GM21360 (cell line): ENCODE data around the gene KCTD5.
"Not testable (repeated sequence)": the region's sequence is repeated elsewhere in the genome, so short reads cannot be mapped to it uniquely, and the experiment has no call there.

Experiments
- ATAC-seq: cut with Tn5 transposase; IDR thresholded peaks from one replicate; pipeline ENCODE4 v1.9.1; 2021; ENCODE audit warnings: mild to moderate bottlenecking, moderate library complexity; ENCODE audit not compliant: unreplicated experiment

The KCTD5 gene

GRCh38 chr16:2696601-2697250 lies 14.4 kb downstream of the KCTD5 start:
- ATAC-seq = not testable (repeated sequence)

GRCh38 chr16:2697401-2697948 lies 15.2 kb downstream of the KCTD5 start:
- ATAC-seq = no peak

- no peak for ATAC-seq
Measured at GRCh38 chr16:2698103-2698870, 16.0 kb downstream of the KCTD5 start.

GRCh38 chr16:2698965-2699750 lies 16.8 kb downstream of the KCTD5 start:
- no peak for ATAC-seq

GRCh38 chr16:2699791-2700600 lies 17.7 kb downstream of the KCTD5 start:
- ATAC-seq = no peak

GRCh38 chr16:2700786-2701185 lies 18.5 kb downstream of the KCTD5 start:
- ATAC-seq = no peak

GRCh38 chr16:2701272-2701671 lies 18.9 kb downstream of the KCTD5 start:
- ATAC-seq = no peak

- no peak for ATAC-seq
Measured at GRCh38 chr16:2701713-2702437, 19.6 kb downstream of the KCTD5 start.

GRCh38 chr16:2702438-2702825 lies 20.1 kb downstream of the KCTD5 start:
- no peak for ATAC-seq

- ATAC-seq = no peak
Measured at GRCh38 chr16:2702871-2703745, 20.8 kb downstream of the KCTD5 start.

GRCh38 chr16:2704166-2704982 lies 22.1 kb downstream of the KCTD5 start:
- ATAC-seq = no peak

GRCh38 chr16:2704983-2705275 lies 22.6 kb downstream of the KCTD5 start:
- ATAC-seq = no peak

GRCh38 chr16:2705351-2705750 lies 23.0 kb downstream of the KCTD5 start:
- ATAC-seq = no peak

- no peak for ATAC-seq
Measured at GRCh38 chr16:2706085-2706484, 23.8 kb downstream of the KCTD5 start.

GRCh38 chr16:2706611-2707311 lies 24.4 kb downstream of the KCTD5 start:
- no peak for ATAC-seq

GRCh38 chr16:2707368-2708289 lies 25.3 kb downstream of the KCTD5 start:
- ATAC-seq = no peak

- ATAC-seq = no peak
Measured at GRCh38 chr16:2708290-2708639, 25.9 kb downstream of the KCTD5 start.
